SH-SY5Y (cell line): ENCODE data around the gene AWAT2.

Experiments used
- GATA2 ChIP-seq: IDR thresholded peaks from 2 replicates; pipeline ENCODE4 v1.6.1; 2011; ENCODE audit warnings: mild to moderate bottlenecking, low read depth, low read length
- GATA3 ChIP-seq: IDR thresholded peaks from 2 replicates; pipeline ENCODE4 v1.6.1; 2011; ENCODE audit warnings: low read depth, mild to moderate bottlenecking, low read length, moderate library complexity

The AWAT2 gene

DNA sequence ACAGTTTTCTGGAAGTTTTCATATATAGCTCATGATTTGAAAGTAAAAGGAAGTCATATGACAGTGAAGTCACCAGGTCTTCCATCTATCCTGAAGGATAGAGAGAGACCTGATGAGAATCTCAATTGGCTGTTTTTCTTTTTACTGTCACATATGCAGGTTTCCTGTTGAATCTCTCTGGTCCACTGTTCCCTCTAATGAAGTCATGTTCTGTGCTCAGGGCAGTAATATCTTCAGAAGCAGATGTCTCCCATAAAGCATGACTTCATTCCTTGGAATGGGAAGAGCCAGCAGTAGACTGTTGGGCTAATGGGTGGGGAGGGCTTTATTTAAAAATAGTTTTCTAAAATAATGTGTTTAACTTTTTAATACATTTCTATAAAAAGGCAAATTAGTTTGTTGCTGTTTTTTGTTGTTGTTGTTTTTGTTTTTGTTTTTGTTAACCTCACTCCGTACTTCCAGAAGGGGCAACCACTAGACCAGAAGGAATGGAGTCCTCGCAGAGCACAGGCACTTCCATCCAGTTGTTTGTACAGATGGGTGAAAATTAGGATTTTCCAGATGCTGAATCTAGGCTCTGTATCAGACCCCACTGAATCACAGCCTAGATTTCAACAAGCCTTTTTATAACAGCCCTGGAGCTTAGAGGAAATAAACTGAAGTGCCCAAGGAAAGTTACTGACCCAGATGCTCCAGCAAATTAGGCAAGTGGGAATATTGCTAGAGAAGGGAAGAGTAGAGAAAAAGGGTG is 54.2 kb downstream of the AWAT2 start:
- TF ChIP-seq GATA3 (no peak), GATA2 (no peak)

DNA sequence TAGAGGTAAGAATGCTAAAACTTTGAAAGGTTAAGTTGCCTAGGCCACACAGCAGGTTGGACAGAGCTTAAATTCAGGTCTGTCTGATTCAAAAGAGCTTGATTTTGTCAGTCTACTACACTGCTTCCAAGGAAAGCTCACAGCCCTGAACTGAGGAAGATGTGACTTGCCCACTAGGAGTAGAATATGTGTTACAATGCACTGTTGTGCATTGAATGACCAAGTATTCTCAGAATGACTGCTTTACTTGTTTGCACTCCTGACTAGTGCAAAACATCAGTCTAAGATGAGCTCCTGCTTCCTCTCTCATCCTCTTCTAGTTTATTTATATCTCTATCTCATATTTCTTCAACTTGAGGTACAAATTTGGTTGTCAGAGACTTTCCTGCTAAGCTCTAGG is 56.2 kb downstream of the AWAT2 start:
- TF ChIP-seq GATA2 (no peak), GATA3 (no peak)

DNA sequence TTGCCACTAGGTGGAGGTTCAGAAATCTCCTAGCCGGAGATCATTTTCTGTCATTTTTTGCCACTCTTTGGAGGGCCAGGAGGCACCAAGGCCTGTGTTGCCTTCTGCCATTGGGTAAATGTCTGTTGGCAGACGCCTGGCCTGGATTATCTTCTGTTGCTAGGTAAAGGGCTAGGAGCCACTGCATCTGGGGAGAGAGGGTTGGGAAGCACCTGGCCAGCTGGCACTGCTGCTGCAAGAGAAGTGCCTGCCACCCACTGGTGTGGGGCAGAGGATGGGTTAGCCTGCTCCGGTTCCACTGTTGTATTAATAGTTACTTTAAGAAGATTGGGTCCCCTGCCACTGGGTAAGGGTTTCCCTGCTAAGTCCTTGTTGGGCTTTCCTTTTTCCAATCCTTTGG is 58.1 kb downstream of the AWAT2 start:
- no peak for TF ChIP-seq GATA3
- no peak for TF ChIP-seq GATA2
